Naive B cell (primary cell): ENCODE measurements around the gene ARHGAP35. TPM values are rescaled to one million over a fixed set of nuclear protein-coding genes. Genes with fewer than 3 reads are reported as not detected.

Source experiments
- ATAC-seq, 2 donors: fragments of 150-1000 bp; cut with Tn5 transposase; 2 replicates each; pipeline ENCODE4 v1.10.0; 2021; ENCODE audit warnings: low read depth in 2 of 2, mild to moderate bottlenecking in 2 of 2, moderate library complexity in 2 of 2
- DNase-seq: peaks from one replicate; pipeline ENCODE4 v3.0.0; 2022
- H3K27ac Mint-ChIP-seq, 6 donors: one replicate each; pipeline ENCODE4 v1.8.0; 2020 to 2022; ENCODE audit warnings: mild to moderate bottlenecking in 6 of 6, mixed read lengths in 6 of 6, moderate library complexity in 5 of 6, inconsistent platforms in 2 of 6
- H3K27me3 Mint-ChIP-seq, 3 donors: one replicate each; pipeline ENCODE4 v1.8.0; 2021 to 2022; ENCODE audit warnings: mixed read lengths in 3 of 3, mild to moderate bottlenecking in 1 of 3
- H3K36me3 Mint-ChIP-seq, 2 donors: one replicate each; pipeline ENCODE4 v1.8.0; 2020 to 2022; ENCODE audit warnings: mixed read lengths in 2 of 2, inconsistent platforms in 1 of 2, mild to moderate bottlenecking in 1 of 2
- H3K4me1 Mint-ChIP-seq, 3 donors: one replicate each; pipeline ENCODE4 v1.8.0; 2020 to 2022; ENCODE audit warnings: mixed read lengths in 3 of 3, inconsistent platforms in 1 of 3, mild to moderate bottlenecking in 1 of 3, moderate library complexity in 1 of 3
- H3K4me3 Mint-ChIP-seq, 8 donors: one replicate each; pipeline ENCODE4 v1.8.0; 2020 to 2022; ENCODE audit warnings: mild to moderate bottlenecking in 8 of 8, mixed read lengths in 8 of 8, moderate library complexity in 8 of 8, inconsistent platforms in 2 of 8
- H3K9me3 Mint-ChIP-seq, 7 donors: one replicate each; pipeline ENCODE4 v1.8.0; 2020 to 2022; ENCODE audit warnings: mixed read lengths in 7 of 7, mild to moderate bottlenecking in 5 of 7, inconsistent platforms in 2 of 7, moderate library complexity in 1 of 7
- polyA plus RNA-seq, 6 donors: library from polyadenylated mRNA; unstranded; fragments of 300-500 nt; fragmentation: Illumina TruSeq; gene quantifications; one replicate each; pipeline ENCODE4 v1.2.3, GENCODE V29; 2021; ENCODE audit warnings: low read depth in 6 of 6

The ARHGAP35 gene
- polyA plus RNA-seq, 6 donors from 2014 or later, result 1.6 to 5.9 (median 2.0) TPM; not detected in 1

GRCh38 chr19:46830864-46831263 lies 29.9 kb upstream of the ARHGAP35 start:
- peaks cover 4 to 11% (median 4%) of the 10 kb centered on the region in 3 donors for H3K4me1 Mint-ChIP-seq
- H3K4me3 Mint-ChIP-seq, result no peak overlapping the region
- no peaks in the 10 kb centered on the region for H3K9me3 Mint-ChIP-seq
- H3K36me3 Mint-ChIP-seq, result no peaks in the 10 kb centered on the region
- H3K27me3 Mint-ChIP-seq, result no peaks in the 10 kb centered on the region
- DNase-seq (no peak), ATAC-seq (no peak)
- H3K27ac Mint-ChIP-seq, result no peak overlapping the region

DNA sequence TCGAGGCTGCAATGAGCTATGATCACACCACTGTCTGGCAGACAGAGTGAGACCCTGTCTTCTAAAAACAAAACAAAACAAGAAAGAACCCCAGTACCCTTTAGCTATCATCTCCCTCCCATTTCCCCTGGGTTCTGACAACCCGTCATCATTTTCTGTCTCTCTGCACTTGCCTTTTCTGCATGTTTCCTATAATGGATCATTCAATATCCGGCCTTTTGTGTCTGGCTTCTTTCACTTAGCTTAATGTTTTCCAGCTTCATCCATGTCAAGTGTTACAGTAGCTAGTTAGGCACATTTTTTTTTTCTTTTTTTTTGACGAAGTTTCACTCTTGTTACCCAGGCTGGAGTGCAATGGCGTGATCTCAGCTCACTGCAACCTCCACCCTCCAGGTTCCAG lies 26.7 kb upstream of the ARHGAP35 start:
- H3K27me3 Mint-ChIP-seq, result no peaks in the 10 kb centered on the region
- no peak overlapping the region for H3K27ac Mint-ChIP-seq
- ATAC-seq (no peak), DNase-seq (no peak)
- peaks cover 0 to 7% of the 10 kb centered on the region in 2 donors for H3K36me3 Mint-ChIP-seq
- peaks cover 2 to 3% (median 2%) of the 10 kb centered on the region in 3 donors for H3K4me1 Mint-ChIP-seq
- H3K9me3 Mint-ChIP-seq, result no peaks in the 10 kb centered on the region
- H3K4me3 Mint-ChIP-seq, result no peak overlapping the region

- H3K27ac Mint-ChIP-seq, result no peak overlapping the region
Measured at GRCh38 chr19:46834984-46835383, 25.8 kb upstream of the ARHGAP35 start.

DNA sequence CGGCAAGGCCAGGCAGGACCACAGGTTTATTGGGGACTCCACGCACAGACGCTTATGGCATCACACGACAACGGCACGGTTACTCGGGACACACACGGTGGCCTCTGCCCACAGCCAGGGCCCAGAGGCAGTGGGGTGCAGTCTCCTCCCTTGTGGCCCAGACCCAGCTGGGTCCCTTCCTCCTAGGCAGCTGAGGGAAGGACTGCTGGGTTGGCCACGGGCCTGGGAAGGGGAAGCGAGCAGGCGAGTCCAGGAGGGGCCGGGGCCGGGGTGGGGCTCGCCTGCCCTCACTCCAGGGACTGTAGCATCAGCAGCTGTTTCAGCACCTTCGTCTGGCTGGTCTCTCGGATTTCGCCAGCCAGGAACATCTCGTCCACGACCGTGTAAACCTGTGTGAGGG lies 22.6 kb upstream of the ARHGAP35 start:
- H3K4me1 Mint-ChIP-seq, result peaks cover 0 to 3% (median 0%) of the 10 kb centered on the region in 3 donors
- H3K36me3 Mint-ChIP-seq, result peaks cover 0 to 12% of the 10 kb centered on the region in 2 donors
- no peaks in the 10 kb centered on the region for H3K27me3 Mint-ChIP-seq
- no peak overlapping the region for H3K4me3 Mint-ChIP-seq
- ATAC-seq, result no peak
- H3K27ac Mint-ChIP-seq, result peak overlapping the region in 3 of 6 donors; percentile 22 to 63 (median 49)
- H3K9me3 Mint-ChIP-seq, result no peaks in the 10 kb centered on the region
- no peak for DNase-seq

More at GRCh38 chr19:46834984-46835383, 25.8 kb upstream of the ARHGAP35 start:
- Mint-ChIP-seq H3K9me3 (no peaks in the 10 kb centered on the region), H3K4me3 (no peak overlapping the region), H3K4me1 (peaks cover 0 to 1% (median 0%) of the 10 kb centered on the region in 3 donors), H3K36me3 (peaks cover 0 to 7% of the 10 kb centered on the region in 2 donors), H3K27me3 (no peaks in the 10 kb centered on the region)
- ATAC-seq (no peak), DNase-seq (no peak)

GRCh38 chr19:46839752-46840497 lies 20.9 kb upstream of the ARHGAP35 start:
- peaks cover 0 to 22% of the 10 kb centered on the region in 2 donors for H3K36me3 Mint-ChIP-seq
- H3K27ac Mint-ChIP-seq, result peak overlapping the region in 1 of 6 donors; percentile 87
- peaks cover 0 to 3% (median 0%) of the 10 kb centered on the region in 3 donors for H3K4me1 Mint-ChIP-seq
- ATAC-seq, result no peak
- DNase-seq, result no peak
- H3K4me3 Mint-ChIP-seq, result no peak overlapping the region
- H3K27me3 Mint-ChIP-seq, result no peaks in the 10 kb centered on the region
- H3K9me3 Mint-ChIP-seq, result no peaks in the 10 kb centered on the region

- Mint-ChIP-seq H3K36me3 (peaks cover 0 to 22% of the 10 kb centered on the region in 2 donors), H3K27ac (peak overlapping the region in 2 of 6 donors; percentile 49 to 70), H3K4me3 (no peak overlapping the region), H3K4me1 (peaks cover under 1 to 5% (median under 1%) of the 10 kb centered on the region in 3 donors), H3K27me3 (no peaks in the 10 kb centered on the region), H3K9me3 (no peaks in the 10 kb centered on the region)
- ATAC-seq (peak; percentile 69 to 77), DNase-seq (peak; percentile 47)
Measured at GRCh38 chr19:46840498-46840942, 20.3 kb upstream of the ARHGAP35 start.

DNA sequence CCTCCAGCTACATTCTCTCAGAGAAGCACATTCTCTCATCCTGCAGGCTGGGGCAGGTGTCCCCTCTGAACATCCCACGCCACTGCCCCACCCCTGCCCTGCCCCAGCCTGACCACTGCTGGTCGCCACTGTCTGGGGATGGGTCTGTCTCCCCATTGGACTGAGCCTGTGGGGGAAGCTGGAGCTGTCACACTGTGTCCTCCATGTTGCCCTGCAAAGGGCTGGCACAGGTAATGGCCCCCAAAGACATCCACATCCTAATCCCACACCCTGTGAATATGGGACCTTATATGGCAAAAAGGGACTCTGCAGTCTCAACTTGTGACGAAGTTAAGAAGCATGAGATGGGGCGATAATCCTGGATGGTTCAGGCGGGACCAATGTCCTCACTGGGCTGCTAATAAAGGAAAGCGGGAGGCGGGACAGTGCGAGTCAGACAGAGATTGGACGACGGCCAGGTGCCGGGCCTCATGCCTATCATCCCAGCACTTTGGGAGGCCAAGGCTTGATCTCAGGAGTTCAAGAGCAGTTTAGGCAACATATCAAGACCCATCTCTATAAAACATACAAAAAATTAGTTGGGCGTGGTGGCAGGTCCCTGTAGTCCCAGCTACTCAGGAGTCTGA lies 19.2 kb upstream of the ARHGAP35 start:
- Mint-ChIP-seq H3K4me3 (peak overlapping the region in 1 of 8 donors; percentile 56), H3K4me1 (peaks cover 6 to 13% (median 6%) of the 10 kb centered on the region in 3 donors), H3K27me3 (no peaks in the 10 kb centered on the region), H3K9me3 (no peaks in the 10 kb centered on the region), H3K27ac (peak overlapping the region in 1 of 6 donors; percentile 28), H3K36me3 (peaks cover 0 to 22% of the 10 kb centered on the region in 2 donors)
- ATAC-seq (no peak), DNase-seq (no peak)

DNA sequence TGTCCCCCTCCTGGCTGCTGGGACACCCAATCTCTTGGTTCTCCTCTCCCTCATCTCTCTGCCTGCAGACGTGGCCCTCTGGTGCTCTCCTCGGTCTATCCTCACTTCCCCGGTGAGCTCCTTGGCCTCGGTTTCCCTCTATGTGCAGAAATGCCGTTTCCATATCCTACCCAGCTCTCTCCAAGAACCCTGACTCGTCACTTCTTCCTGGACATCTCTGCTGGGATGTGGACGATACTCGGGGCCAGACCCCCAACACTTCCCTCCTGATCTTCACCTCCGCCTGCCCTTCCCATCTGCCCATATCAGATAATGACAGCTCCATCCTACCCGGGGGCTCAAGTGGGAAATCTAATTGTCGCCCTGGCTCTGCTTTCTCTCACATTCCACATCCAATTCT lies 18.0 kb upstream of the ARHGAP35 start:
- Mint-ChIP-seq H3K9me3 (no peaks in the 10 kb centered on the region), H3K27ac (peak overlapping the region in 1 of 6 donors; percentile 74), H3K4me3 (no peak overlapping the region), H3K27me3 (no peaks in the 10 kb centered on the region), H3K4me1 (peaks cover 11 to 19% (median 12%) of the 10 kb centered on the region in 3 donors), H3K36me3 (peaks cover 0 to 28% of the 10 kb centered on the region in 2 donors)
- ATAC-seq (no peak), DNase-seq (no peak)

DNA sequence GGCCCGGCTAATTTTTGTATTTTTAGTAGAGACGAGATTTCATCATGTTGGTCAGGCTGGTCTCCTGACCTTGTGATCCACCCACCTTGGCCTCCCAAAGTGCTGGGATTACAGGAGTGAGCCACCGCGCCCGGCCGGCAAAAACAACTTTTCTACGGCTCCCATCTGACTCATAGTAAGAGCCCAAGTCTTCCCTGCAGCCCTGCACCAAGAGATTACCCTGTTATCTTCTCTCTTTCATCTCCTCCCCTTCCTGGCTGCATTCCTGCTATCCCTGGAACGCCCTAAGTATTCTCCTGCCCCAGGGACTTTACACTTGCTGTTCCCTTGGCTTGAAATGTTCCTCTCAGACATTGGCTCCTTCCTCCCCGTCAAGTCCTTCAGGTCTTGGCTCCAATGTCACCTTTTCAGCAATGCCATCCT lies 16.7 kb upstream of the ARHGAP35 start:
- no peak overlapping the region for H3K4me3 Mint-ChIP-seq
- peaks cover 12 to 20% (median 13%) of the 10 kb centered on the region in 3 donors for H3K4me1 Mint-ChIP-seq
- H3K9me3 Mint-ChIP-seq, result no peaks in the 10 kb centered on the region
- DNase-seq (no peak), ATAC-seq (no peak)
- no peaks in the 10 kb centered on the region for H3K27me3 Mint-ChIP-seq
- H3K36me3 Mint-ChIP-seq, result peaks cover 0 to 22% of the 10 kb centered on the region in 2 donors
- peak overlapping the region in 1 of 6 donors; percentile 42 for H3K27ac Mint-ChIP-seq

DNA sequence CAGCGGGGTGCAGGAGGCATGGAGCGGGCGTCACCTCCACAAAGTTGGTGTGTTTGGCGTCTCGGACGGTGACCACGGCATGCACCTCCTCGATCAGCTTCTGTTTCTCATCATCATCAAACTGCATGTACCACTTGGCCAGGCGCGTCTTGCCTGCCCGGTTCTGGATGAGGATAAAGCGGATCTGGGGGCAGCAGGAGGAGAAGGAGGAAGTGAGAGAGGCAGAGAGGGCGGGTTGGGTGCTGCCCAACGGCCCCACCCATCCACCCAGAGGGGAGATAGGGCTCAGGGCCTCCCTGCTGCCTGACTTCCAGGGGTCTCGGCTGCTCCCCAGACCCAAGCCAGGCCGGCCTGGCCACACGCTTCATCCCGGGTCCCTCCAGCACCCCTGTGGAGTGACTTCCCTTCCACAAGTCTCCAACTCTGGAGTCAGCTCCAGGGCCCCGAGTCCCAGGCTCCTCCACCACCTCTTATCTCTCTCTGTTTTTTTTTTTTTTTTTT lies 14.8 kb upstream of the ARHGAP35 start:
- ATAC-seq (no peak), DNase-seq (no peak)
- Mint-ChIP-seq H3K9me3 (no peaks in the 10 kb centered on the region), H3K36me3 (peaks cover 0 to 22% of the 10 kb centered on the region in 2 donors), H3K4me3 (peak overlapping the region in 4 of 8 donors; percentile 47 to 74 (median 54)), H3K4me1 (peaks cover 29 to 37% (median 31%) of the 10 kb centered on the region in 3 donors), H3K27me3 (no peaks in the 10 kb centered on the region), H3K27ac (peak overlapping the region in 1 of 6 donors; percentile 63)

- Mint-ChIP-seq H3K4me1 (peaks cover 29 to 37% (median 31%) of the 10 kb centered on the region in 3 donors), H3K9me3 (no peaks in the 10 kb centered on the region), H3K27ac (peak overlapping the region in 2 of 6 donors; percentile 23 to 50), H3K4me3 (peak overlapping the region in 3 of 8 donors; percentile 13 to 42 (median 24)), H3K36me3 (peaks cover 0 to 22% of the 10 kb centered on the region in 2 donors), H3K27me3 (no peaks in the 10 kb centered on the region)
- no peak for DNase-seq
- no peak for ATAC-seq
Measured at GRCh38 chr19:46847528-46847927, 13.3 kb upstream of the ARHGAP35 start.

DNA sequence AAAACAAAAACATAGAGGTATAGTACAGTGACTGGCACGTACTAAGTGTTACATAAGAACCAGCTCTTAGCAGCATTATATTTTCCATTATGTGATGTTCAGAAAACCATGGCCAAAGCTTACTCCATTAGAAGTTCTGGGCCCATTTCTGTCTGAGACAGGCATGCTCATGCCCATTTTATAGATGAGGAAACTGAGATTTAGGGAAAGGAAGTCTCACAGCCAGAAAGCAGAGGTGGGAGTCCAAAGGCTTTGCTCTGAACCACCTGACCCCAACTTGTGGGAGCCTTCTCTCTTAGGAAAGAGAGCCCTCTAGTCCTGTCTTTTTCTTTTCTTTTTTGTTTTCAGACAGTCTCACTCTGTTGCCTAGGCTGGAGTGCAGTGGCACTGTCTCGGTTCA lies 12.4 kb upstream of the ARHGAP35 start:
- peak overlapping the region in 4 of 8 donors; percentile 59 to 97 (median 87) for H3K4me3 Mint-ChIP-seq
- peaks cover 0 to 14% of the 10 kb centered on the region in 2 donors for H3K36me3 Mint-ChIP-seq
- H3K4me1 Mint-ChIP-seq, result peaks cover 29 to 37% (median 31%) of the 10 kb centered on the region in 3 donors
- H3K9me3 Mint-ChIP-seq, result no peaks in the 10 kb centered on the region
- ATAC-seq (no peak), DNase-seq (no peak)
- no peak overlapping the region for H3K27ac Mint-ChIP-seq
- no peaks in the 10 kb centered on the region for H3K27me3 Mint-ChIP-seq

GRCh38 chr19:46849610-46850009 lies 11.2 kb upstream of the ARHGAP35 start:
- no peaks in the 10 kb centered on the region for H3K9me3 Mint-ChIP-seq
- H3K4me1 Mint-ChIP-seq, result peaks cover 29 to 37% (median 31%) of the 10 kb centered on the region in 3 donors
- peak overlapping the region; percentile 49 to 96 (median 88) for H3K27ac Mint-ChIP-seq
- H3K36me3 Mint-ChIP-seq, result peaks cover 0 to 7% of the 10 kb centered on the region in 2 donors
- ATAC-seq (no peak), DNase-seq (no peak)
- peak overlapping the region; percentile 80 to 97 (median 94) for H3K4me3 Mint-ChIP-seq
- no peaks in the 10 kb centered on the region for H3K27me3 Mint-ChIP-seq
